Esophagus muscularis mucosa (tissue), 4 donors: ENCODE measurements around the gene UBL4B. TPM values are rescaled to one million over a fixed set of nuclear protein-coding genes. Genes with fewer than 3 reads are reported as not detected.

Source experiments
- DNase-seq: peaks from one replicate; pipeline ENCODE4 v3.0.0-alpha.2; 2017; ENCODE audit errors: extremely low spot score
- H3K27ac ChIP-seq, 4 donors: fragments of 200-600 bp; sonication (generic); replicated peaks in 1 of 4; 1 replicate in 3 of 4; 2 replicates in 1 of 4; pipeline ENCODE4 v1.5.1; 2016 to 2019; ENCODE audit warnings: mild to moderate bottlenecking in 1 of 4
- H3K27me3 ChIP-seq, 4 donors: fragments of 200-600 bp; sonication (generic); one replicate each; pipeline versions ENCODE4 v1.5.1 to v1.6.0; 2016 to 2019
- H3K36me3 ChIP-seq, 4 donors: fragments of 200-600 bp; sonication (generic); one replicate each; pipeline ENCODE4 v1.5.1; 2016 to 2019
- H3K4me1 ChIP-seq, 4 donors: fragments of 200-600 bp; sonication (generic); one replicate each; pipeline ENCODE4 v1.5.1; 2016 to 2019
- H3K4me3 ChIP-seq, 4 donors: fragments of 200-600 bp; sonication (generic); 1 replicate in 2 of 4; 2 replicates in 2 of 4; pipeline ENCODE4 v1.5.1; 2016 to 2019; ENCODE audit warnings: mild to moderate bottlenecking in 4 of 4, moderate library complexity in 1 of 4
- H3K9me3 ChIP-seq, 4 donors: fragments of 200-600 bp; sonication (generic); 1 replicate in 3 of 4; 2 replicates in 1 of 4; pipeline ENCODE4 v1.5.1; 2016 to 2019
- CTCF ChIP-seq, 3 experiments: fragments of 200-600 bp in 2 of 3; fragments of 450-650 bp in 1 of 3; sonication (generic) in 2 of 3; IDR thresholded peaks; one replicate each; pipeline ENCODE4 v1.5.1; 2017 to 2019; ENCODE audit warnings: antibody characterized with exemption in 3 of 3, mild to moderate bottlenecking in 2 of 3, moderate library complexity in 1 of 3
- EP300 ChIP-seq: sonication (generic); formaldehyde crosslinking; IDR thresholded peaks from one replicate; pipeline ENCODE4 v1.6.1; 2017; ENCODE audit warnings: antibody characterized with exemption
- POLR2A ChIP-seq: fragments of 450-650 bp; IDR thresholded peaks from one replicate; pipeline ENCODE4 v1.6.1; 2017; ENCODE audit warnings: antibody characterized with exemption, moderate library complexity, mild to moderate bottlenecking, low read depth
- POLR2AphosphoS5 ChIP-seq, 2 donors: sonication (generic); formaldehyde crosslinking; IDR thresholded peaks; one replicate each; pipeline ENCODE4 v1.6.1; 2017; ENCODE audit warnings: antibody characterized with exemption in 2 of 2
- WGBS: methylation state at CpG from one replicate; pipeline ENCODE4 v1.1.5; 2018; 5-methylcytosine and 5-hydroxymethylcytosine counted together
- intact Hi-C: fragments of 100-400 bp; cut with DNase I; formaldehyde crosslinking; loops from one replicate; pipeline ENCODE4 v1.15.1; 2023
- total RNA-seq, 4 donors: library from RNA; depleted of rRNA; stranded (reverse); fragments of >200 nt; gene quantifications; one replicate each; pipeline versions ENCODE4 v1.1.0 to v1.2.1, GENCODE V29; 2016

The UBL4B gene
- total RNA-seq, 4 donors from 2014 or later: not detected

- Histone ChIP-seq H3K36me3 (no peaks in the 10 kb centered on the region), H3K9me3 (no peaks in the 10 kb centered on the region), H3K27me3 (peaks cover 0 to 19% (median 0%) of the 10 kb centered on the region in 4 donors), H3K4me1 (peaks cover 0 to 6% (median 0%) of the 10 kb centered on the region in 4 donors), H3K27ac (no peak overlapping the region), H3K4me3 (no peak overlapping the region)
- TF ChIP-seq EP300: no peak
- TF ChIP-seq POLR2AphosphoS5 (IDR thresholded peaks at IDR 0.05): no peak
- no peak for TF ChIP-seq POLR2A
- TF ChIP-seq CTCF (IDR thresholded peaks at IDR 0.05): no peak
- intact Hi-C loops: no loop called here
- DNase-seq: no peak
- WGBS: 51% methylated on average over 7 of the region's 7 CpGs
Measured at GRCh38 chr1:110102081-110102480, 10.2 kb upstream of the UBL4B start.

GRCh38 chr1:110106013-110106941 lies 6.0 kb upstream of the UBL4B start:
- Histone ChIP-seq H3K4me3 (no peak overlapping the region), H3K27me3 (no peaks in the 10 kb centered on the region), H3K9me3 (no peaks in the 10 kb centered on the region), H3K36me3 (no peaks in the 10 kb centered on the region), H3K27ac (no peak overlapping the region), H3K4me1 (peaks cover 0 to 6% (median 0%) of the 10 kb centered on the region in 4 donors)
- no peak for DNase-seq
- WGBS: 4% methylated on average over 5 of the region's 8 CpGs
- intact Hi-C loops: no loop called here
- TF ChIP-seq CTCF (IDR thresholded peaks at IDR 0.05) (peak; percentile 83 to 97 (median 85)), POLR2AphosphoS5 (IDR thresholded peaks at IDR 0.05) (peak in 1 of 2 donors; percentile 19), POLR2A (no peak)

GRCh38 chr1:110107867-110108469 lies 4.3 kb upstream of the UBL4B start:
- Histone ChIP-seq H3K9me3 (no peaks in the 10 kb centered on the region), H3K36me3 (no peaks in the 10 kb centered on the region), H3K4me1 (peaks cover 0 to 6% (median 0%) of the 10 kb centered on the region in 4 donors), H3K4me3 (no peak overlapping the region), H3K27me3 (no peaks in the 10 kb centered on the region), H3K27ac (no peak overlapping the region)
- no peak for DNase-seq
- TF ChIP-seq POLR2AphosphoS5 (IDR thresholded peaks at IDR 0.05) (no peak), EP300 (no peak), POLR2A (no peak), CTCF (IDR thresholded peaks at IDR 0.05) (no peak)
- WGBS: 54% methylated on average over 7 of the region's 7 CpGs
- intact Hi-C loops: no loop called here

GRCh38 chr1:110111081-110111480 lies 1.2 kb upstream of the UBL4B start:
- WGBS: 82% methylated on average over 3 of the region's 4 CpGs
- DNase-seq: no peak
- intact Hi-C loops: no loop called here

More at GRCh38 chr1:110111081-110111480, 1.2 kb upstream of the UBL4B start:
- H3K9me3 ChIP-seq: no peaks in the 10 kb centered on the region
- no peak overlapping the region for H3K27ac ChIP-seq
- peaks cover 0 to 19% (median 0%) of the 10 kb centered on the region in 4 donors for H3K27me3 ChIP-seq
- no peak for TF ChIP-seq EP300
- TF ChIP-seq POLR2AphosphoS5 (IDR thresholded peaks at IDR 0.05): no peak
- TF ChIP-seq CTCF (IDR thresholded peaks at IDR 0.05): no peak
- TF ChIP-seq POLR2A: no peak
- H3K4me3 ChIP-seq: no peak overlapping the region
- no peaks in the 10 kb centered on the region for H3K36me3 ChIP-seq
- peaks cover 0 to 2% (median 0%) of the 10 kb centered on the region in 4 donors for H3K4me1 ChIP-seq
